CD4-positive, CD25-positive, alpha-beta regulatory T cell (primary cell): ENCODE data around the gene ZNF322. TPM values are rescaled to one million over a fixed set of nuclear protein-coding genes. Genes with fewer than 3 reads are reported as not detected.

Experiments used
- ATAC-seq, 2 donors: fragments of 150-1000 bp; cut with Tn5 transposase; one replicate each; pipeline ENCODE4 v1.10.0; 2021; ENCODE audit warnings: low read depth in 2 of 2, moderate number of reproducible peaks in 2 of 2, moderate library complexity in 1 of 2
- DNase-seq, 3 donors: peaks; one replicate each; pipeline versions ENCODE4 v3.0.0 to v3.0.0-alpha.2; 2012 to 2022; ENCODE audit warnings: mixed read lengths in 1 of 3
- H3K27ac ChIP-seq: one replicate; pipeline ENCODE4 v1.7.0; 2013; ENCODE audit warnings: mild to moderate bottlenecking, low read length; ENCODE audit not compliant: insufficient read depth, poor library complexity, severe bottlenecking
- H3K27me3 ChIP-seq: one replicate; pipeline ENCODE4 v1.7.0; 2013; ENCODE audit warnings: low read length; ENCODE audit not compliant: control insufficient read depth, insufficient read depth
- H3K36me3 ChIP-seq: one replicate; pipeline ENCODE4 v1.7.0; 2013; ENCODE audit warnings: mild to moderate bottlenecking, low read length, moderate library complexity; ENCODE audit not compliant: control insufficient read depth, insufficient read depth
- H3K4me1 ChIP-seq: 2 replicates; pipeline ENCODE4 v1.7.0; 2013; ENCODE audit warnings: mild to moderate bottlenecking, low read length; ENCODE audit not compliant: insufficient read depth, control insufficient read depth, poor library complexity, severe bottlenecking
- H3K4me3 ChIP-seq: one replicate; pipeline ENCODE4 v1.7.0; 2013; ENCODE audit warnings: low read depth, mild to moderate bottlenecking, low read length, moderate library complexity
- H3K9me3 ChIP-seq, 2 experiments: 1 replicate in 1 of 2; 2 replicates in 1 of 2; pipeline ENCODE4 v1.7.0; 2013; ENCODE audit warnings: low read length in 2 of 2, mild to moderate bottlenecking in 1 of 2, moderate library complexity in 1 of 2; ENCODE audit not compliant: control insufficient read depth in 2 of 2
- H3K27ac Mint-ChIP-seq, 3 donors: one replicate each; pipeline ENCODE4 v1.8.0; 2020 to 2022; ENCODE audit warnings: mild to moderate bottlenecking in 3 of 3, mixed read lengths in 3 of 3, moderate library complexity in 2 of 3
- H3K27me3 Mint-ChIP-seq: one replicate; pipeline ENCODE4 v1.8.0; 2022; ENCODE audit warnings: mild to moderate bottlenecking, mixed read lengths
- H3K36me3 Mint-ChIP-seq: one replicate; pipeline ENCODE4 v1.8.0; 2020; ENCODE audit warnings: mixed read lengths
- H3K4me1 Mint-ChIP-seq, 4 donors: one replicate each; pipeline ENCODE4 v1.8.0; 2020 to 2022; ENCODE audit warnings: mixed read lengths in 4 of 4, mild to moderate bottlenecking in 1 of 4
- H3K4me3 Mint-ChIP-seq, 4 donors: one replicate each; pipeline ENCODE4 v1.8.0; 2020 to 2022; ENCODE audit warnings: mild to moderate bottlenecking in 4 of 4, mixed read lengths in 4 of 4, moderate library complexity in 3 of 4
- H3K9me3 Mint-ChIP-seq, 7 donors: one replicate each; pipeline ENCODE4 v1.8.0; 2020 to 2022; ENCODE audit warnings: mixed read lengths in 7 of 7, mild to moderate bottlenecking in 3 of 7, moderate library complexity in 2 of 7
- polyA plus RNA-seq, 4 donors: library from polyadenylated mRNA; unstranded; fragments of 300-500 nt; fragmentation: Illumina TruSeq; gene quantifications; one replicate each; pipeline ENCODE4 v1.2.3, GENCODE V29; 2021
- total RNA-seq: library from RNA; stranded (reverse); gene quantifications from one replicate; pipeline ENCODE4 v1.2.3, GENCODE V29; 2022

The ZNF322 gene
- total and polyA plus RNA-seq, 5 donors from 2014 or later, result 2.8 to 8.4 (median 7.3) TPM

GRCh38 chr6:26640806-26641205 lies 18.7 kb downstream of the ZNF322 start:
- Histone ChIP-seq H3K4me1 (no peaks in the 10 kb centered on the region), H3K27me3 (no peaks in the 10 kb centered on the region), H3K27ac (no peak overlapping the region), H3K4me3 (no peak overlapping the region), H3K9me3 (peaks cover 55 to 61% of the 10 kb centered on the region in 2 experiments), H3K36me3 (peaks cover 57% of the 10 kb centered on the region)
- Mint-ChIP-seq H3K4me3 (no peak overlapping the region), H3K36me3 (peaks cover 60% of the 10 kb centered on the region), H3K9me3 (peaks cover 5 to 49% (median 32%) of the 10 kb centered on the region in 7 donors), H3K27me3 (no peaks in the 10 kb centered on the region), H3K27ac (no peak overlapping the region), H3K4me1 (peaks cover 0 to 2% (median under 1%) of the 10 kb centered on the region in 4 donors)
- no peak for DNase-seq
- no peak for ATAC-seq

- Histone ChIP-seq H3K4me3 (no peak overlapping the region), H3K27ac (no peak overlapping the region), H3K4me1 (no peaks in the 10 kb centered on the region), H3K36me3 (no peaks in the 10 kb centered on the region), H3K9me3 (peaks cover 17 to 19% of the 10 kb centered on the region in 2 experiments), H3K27me3 (peaks cover 2% of the 10 kb centered on the region)
- H3K27me3 Mint-ChIP-seq, result no peaks in the 10 kb centered on the region
- peaks cover 7% of the 10 kb centered on the region for H3K36me3 Mint-ChIP-seq
- peaks cover 0 to 16% (median 5%) of the 10 kb centered on the region in 7 donors for H3K9me3 Mint-ChIP-seq
- no peak overlapping the region for H3K27ac Mint-ChIP-seq
- no peaks in the 10 kb centered on the region for H3K4me1 Mint-ChIP-seq
- ATAC-seq, result no peak
- no peak for DNase-seq
- no peak overlapping the region for H3K4me3 Mint-ChIP-seq
Observed at GRCh38 chr6:26629359-26629758, 30.2 kb downstream of the ZNF322 start.

- H3K36me3 ChIP-seq, result no peaks in the 10 kb centered on the region
- no peak overlapping the region for H3K4me3 ChIP-seq
- Mint-ChIP-seq H3K4me3 (no peak overlapping the region), H3K36me3 (no peaks in the 10 kb centered on the region), H3K27ac (no peak overlapping the region), H3K4me1 (no peaks in the 10 kb centered on the region), H3K27me3 (peaks cover 6% of the 10 kb centered on the region), H3K9me3 (peaks cover 0 to 13% (median 5%) of the 10 kb centered on the region in 7 donors)
- no peak for ATAC-seq
- H3K27ac ChIP-seq, result no peak overlapping the region
- peaks cover 6 to 15% of the 10 kb centered on the region in 2 experiments for H3K9me3 ChIP-seq
- DNase-seq, result no peak
- no peaks in the 10 kb centered on the region for H3K4me1 ChIP-seq
- peaks cover 2% of the 10 kb centered on the region for H3K27me3 ChIP-seq
Observed at GRCh38 chr6:26627843-26628242, 31.7 kb downstream of the ZNF322 start.

GRCh38 chr6:26624557-26624956 lies 35.0 kb downstream of the ZNF322 start:
- peaks cover 6 to 7% of the 10 kb centered on the region in 2 experiments for H3K9me3 ChIP-seq
- no peak overlapping the region for H3K4me3 Mint-ChIP-seq
- peaks cover 15% of the 10 kb centered on the region for H3K27me3 Mint-ChIP-seq
- DNase-seq (no peak), ATAC-seq (no peak)
- H3K27ac Mint-ChIP-seq, result no peak overlapping the region
- peaks cover 5% of the 10 kb centered on the region for H3K27me3 ChIP-seq
- no peaks in the 10 kb centered on the region for H3K36me3 ChIP-seq
- H3K36me3 Mint-ChIP-seq, result no peaks in the 10 kb centered on the region
- H3K4me3 ChIP-seq, result no peak overlapping the region
- peaks cover 0 to 11% (median 6%) of the 10 kb centered on the region in 7 donors for H3K9me3 Mint-ChIP-seq
- H3K4me1 Mint-ChIP-seq, result no peaks in the 10 kb centered on the region
- H3K4me1 ChIP-seq, result no peaks in the 10 kb centered on the region
- no peak overlapping the region for H3K27ac ChIP-seq

GRCh38 chr6:26623339-26623859 lies 36.1 kb downstream of the ZNF322 start:
- DNase-seq (no peak), ATAC-seq (no peak)
- H3K36me3 ChIP-seq, result no peaks in the 10 kb centered on the region
- H3K9me3 ChIP-seq, result peaks cover 6 to 7% of the 10 kb centered on the region in 2 experiments
- no peaks in the 10 kb centered on the region for H3K4me1 ChIP-seq
- Mint-ChIP-seq H3K4me3 (no peak overlapping the region), H3K36me3 (no peaks in the 10 kb centered on the region), H3K4me1 (no peaks in the 10 kb centered on the region), H3K27ac (no peak overlapping the region), H3K27me3 (peaks cover 15% of the 10 kb centered on the region), H3K9me3 (peaks cover 0 to 11% (median 5%) of the 10 kb centered on the region in 7 donors)
- peaks cover 6% of the 10 kb centered on the region for H3K27me3 ChIP-seq
- no peak overlapping the region for H3K27ac ChIP-seq
- H3K4me3 ChIP-seq, result no peak overlapping the region

GRCh38 chr6:26613689-26614683 lies 45.6 kb downstream of the ZNF322 start:
- H3K27me3 ChIP-seq, result peaks cover 29% of the 10 kb centered on the region
- peak overlapping the region in 1 of 3 donors; percentile 83 for H3K27ac Mint-ChIP-seq
- peaks cover 0 to 27% (median 9%) of the 10 kb centered on the region in 4 donors for H3K4me1 Mint-ChIP-seq
- no peaks in the 10 kb centered on the region for H3K36me3 ChIP-seq
- peak in 2 of 3 donors; percentile 28 to 63 for DNase-seq
- no peaks in the 10 kb centered on the region for H3K36me3 Mint-ChIP-seq
- peaks cover 0 to 5% of the 10 kb centered on the region in 2 experiments for H3K9me3 ChIP-seq
- H3K27ac ChIP-seq, result no peak overlapping the region
- H3K4me3 Mint-ChIP-seq, result peak overlapping the region; percentile 81 to 90 (median 84)
- peaks cover 49% of the 10 kb centered on the region for H3K27me3 Mint-ChIP-seq
- peak overlapping the region; percentile 44 for H3K4me3 ChIP-seq
- H3K9me3 Mint-ChIP-seq, result peaks cover 0 to 7% (median 0%) of the 10 kb centered on the region in 7 donors
- peaks cover 13% of the 10 kb centered on the region for H3K4me1 ChIP-seq
- ATAC-seq, result peak in 1 of 2 donors; percentile 47

GRCh38 chr6:26613201-26613600 lies 46.3 kb downstream of the ZNF322 start:
- H3K27ac ChIP-seq, result no peak overlapping the region
- H3K4me1 Mint-ChIP-seq, result peaks cover 0 to 27% (median 10%) of the 10 kb centered on the region in 4 donors
- peak overlapping the region; percentile 24 to 90 (median 83) for H3K4me3 Mint-ChIP-seq
- peaks cover 26% of the 10 kb centered on the region for H3K27me3 ChIP-seq
- DNase-seq (no peak), ATAC-seq (no peak)
- H3K36me3 ChIP-seq, result no peaks in the 10 kb centered on the region
- H3K4me3 ChIP-seq, result no peak overlapping the region
- no peaks in the 10 kb centered on the region for H3K36me3 Mint-ChIP-seq
- H3K9me3 Mint-ChIP-seq, result peaks cover 0 to 7% (median 0%) of the 10 kb centered on the region in 7 donors
- H3K27ac Mint-ChIP-seq, result peak overlapping the region in 1 of 3 donors; percentile 83
- peaks cover 51% of the 10 kb centered on the region for H3K27me3 Mint-ChIP-seq
- peaks cover 0 to 5% of the 10 kb centered on the region in 2 experiments for H3K9me3 ChIP-seq
- H3K4me1 ChIP-seq, result peaks cover 13% of the 10 kb centered on the region
